ENCODE data around the gene GLCCI1.

- TF ChIP-seq POLR2A (IDR thresholded peaks at IDR 0.05) (no peak), CTCF (IDR thresholded peaks at IDR 0.05) (no peak)
These were observed 84.2 kb downstream of the GLCCI1 start for GRCh38 chr7:8052824-8053223.
